HepG2 (cell line): Measurements from ENCODE around the gene FAM89B. TPM values are rescaled to one million over a fixed set of nuclear protein-coding genes. Genes with fewer than 3 reads are reported as not detected.

ENCODE experiments used
- AGO2 ChIP-seq: fragments of 200-400 bp; formaldehyde crosslinking; optimal IDR thresholded peaks from 2 replicates; pipeline ENCODE3; 2017; ENCODE audit warnings: mild to moderate bottlenecking, low read depth, low read length, moderate library complexity
- GABPB1 ChIP-seq: IDR thresholded peaks from 2 replicates; pipeline ENCODE4 v1.6.1; 2016; ENCODE audit warnings: mild to moderate bottlenecking, missing genetic modification reagents, moderate library complexity, missing compliant biosample characterization
- GATA4 ChIP-seq: sonication (generic); IDR thresholded peaks from 2 replicates; pipeline ENCODE4 v1.6.1; 2016; ENCODE audit warnings: antibody characterized with exemption, low read depth, borderline replicate concordance
- HMGA1 ChIP-seq: sonication (generic); formaldehyde crosslinking; conservative IDR thresholded peaks from 2 replicates; pipeline ENCODE4 v1.4.0; 2020; ENCODE audit warnings: missing genetic modification reagents
- HNRNPUL1 ChIP-seq: fragments of 200-400 bp; formaldehyde crosslinking; IDR thresholded peaks from 2 replicates; pipeline ENCODE4 v1.6.1; 2017; ENCODE audit warnings: low read depth, mild to moderate bottlenecking, low read length, moderate library complexity
- KDM1A ChIP-seq: IDR thresholded peaks from 2 replicates; pipeline ENCODE4 v1.6.1; 2016; ENCODE audit warnings: missing compliant biosample characterization
- MED8 ChIP-seq: sonication (generic); formaldehyde crosslinking; IDR thresholded peaks from 2 replicates; pipeline ENCODE4 v1.8.1; 2023; ENCODE audit warnings: mild to moderate bottlenecking, missing genetic modification reagents; ENCODE audit not compliant: insufficient replicate concordance
- REXO4 ChIP-seq: sonication (generic); formaldehyde crosslinking; IDR thresholded peaks from 2 replicates; pipeline ENCODE4 v1.8.0; 2022; ENCODE audit warnings: missing genetic modification reagents, mild to moderate bottlenecking, borderline replicate concordance
- SOX13 ChIP-seq, 3 experiments: fragments of 450-650 bp in 1 of 3; sonication (generic) in 1 of 3; formaldehyde crosslinking in 1 of 3; IDR thresholded peaks in 2 of 3; conservative IDR thresholded peaks in 1 of 3; 2 replicates each; pipeline versions ENCODE4 v1.5.0 to v1.6.1; 2016 to 2020; ENCODE audit warnings: antibody characterized with exemption in 1 of 3, mild to moderate bottlenecking in 1 of 3, missing compliant biosample characterization in 1 of 3, missing genetic modification reagents in 1 of 3, moderate library complexity in 1 of 3
- SRY ChIP-seq: sonication (generic); formaldehyde crosslinking; IDR thresholded peaks from 2 replicates; pipeline ENCODE4 v1.8.0; 2022; ENCODE audit warnings: mild to moderate bottlenecking, missing genetic modification reagents
- ZBTB8A ChIP-seq: sonication (generic); formaldehyde crosslinking; IDR thresholded peaks from 2 replicates; pipeline ENCODE4 v1.4.0; 2020; ENCODE audit warnings: mild to moderate bottlenecking, low read depth, missing genetic modification reagents, borderline replicate concordance
- ZFX ChIP-seq: sonication (generic); formaldehyde crosslinking; IDR thresholded peaks from 2 replicates; pipeline ENCODE4 v1.4.0; 2020; ENCODE audit warnings: mild to moderate bottlenecking, low read depth, missing genetic modification reagents, moderate library complexity
- ZNF530 ChIP-seq: sonication (generic); formaldehyde crosslinking; IDR thresholded peaks from 2 replicates; pipeline ENCODE4 v1.5.0; 2020; ENCODE audit warnings: low read depth, mild to moderate bottlenecking, missing genetic modification reagents
- ZNF761 ChIP-seq: sonication (generic); formaldehyde crosslinking; conservative IDR thresholded peaks from 2 replicates; pipeline ENCODE4 v1.4.0; 2020; ENCODE audit warnings: mild to moderate bottlenecking, missing genetic modification reagents
- ZNF766 ChIP-seq: sonication (generic); formaldehyde crosslinking; IDR thresholded peaks from 2 replicates; pipeline ENCODE4 v1.5.0; 2020; ENCODE audit warnings: missing genetic modification reagents, borderline replicate concordance
- polyA plus RNA-seq, 8 experiments: library from polyadenylated mRNA; depleted of rRNA in 3 of 8; stranded (reverse) in 7 of 8; unstranded in 1 of 8; fragments of >200 nt; fragmentation: Illumina TruSeq in 4 of 8; extraction: Trizol in 4 of 8; gene quantifications; 2 replicates each; pipeline versions ENCODE4 v1.2.1 to v1.2.3, GENCODE V29; 2011 to 2016; ENCODE audit warnings: low read depth in 4 of 8, missing spikeins in 1 of 8, mixed read lengths in 1 of 8; ENCODE audit not compliant: insufficient read depth in 1 of 8
- total RNA-seq, 5 experiments: library from RNA; depleted of rRNA; stranded (reverse); fragments of >200 nt; fragmentation: Illumina TruSeq; extraction: Trizol; gene quantifications; 2 replicates each; pipeline ENCODE4 v1.2.3, GENCODE V29; 2016; ENCODE audit warnings: low read depth in 1 of 5
- TF ChIP-seq, protein P1 (sequence below): sonication (generic); formaldehyde crosslinking; IDR thresholded peaks from 2 replicates; pipeline ENCODE4 v1.4.0; 2020; ENCODE audit warnings: missing genetic modification reagents
- TF ChIP-seq, protein P2 (sequence below): sonication (generic); formaldehyde crosslinking; IDR thresholded peaks from 2 replicates; pipeline ENCODE4 v1.4.0; 2020; ENCODE audit warnings: missing genetic modification reagents
- TF ChIP-seq, protein P3 (sequence below): sonication (generic); formaldehyde crosslinking; IDR thresholded peaks from 2 replicates; pipeline ENCODE4 v1.8.1; 2022; ENCODE audit warnings: low read depth, mild to moderate bottlenecking, missing genetic modification reagents
- TF ChIP-seq, protein P4 (sequence below): conservative IDR thresholded peaks from 2 replicates; pipeline ENCODE4 v1.6.1; 2018; ENCODE audit warnings: missing genetic modification reagents
- TF ChIP-seq, protein P5 (sequence below): sonication (generic); formaldehyde crosslinking; IDR thresholded peaks from 2 replicates; pipeline ENCODE4 v1.5.0; 2020; ENCODE audit warnings: missing genetic modification reagents

The FAM89B gene
- total and polyA plus RNA-seq, 2 of the 13 experiments (the other 11 are each of a cell fraction or from before 2014, with no cell fraction given), result 5.7 to 8.0 TPM

DNA sequence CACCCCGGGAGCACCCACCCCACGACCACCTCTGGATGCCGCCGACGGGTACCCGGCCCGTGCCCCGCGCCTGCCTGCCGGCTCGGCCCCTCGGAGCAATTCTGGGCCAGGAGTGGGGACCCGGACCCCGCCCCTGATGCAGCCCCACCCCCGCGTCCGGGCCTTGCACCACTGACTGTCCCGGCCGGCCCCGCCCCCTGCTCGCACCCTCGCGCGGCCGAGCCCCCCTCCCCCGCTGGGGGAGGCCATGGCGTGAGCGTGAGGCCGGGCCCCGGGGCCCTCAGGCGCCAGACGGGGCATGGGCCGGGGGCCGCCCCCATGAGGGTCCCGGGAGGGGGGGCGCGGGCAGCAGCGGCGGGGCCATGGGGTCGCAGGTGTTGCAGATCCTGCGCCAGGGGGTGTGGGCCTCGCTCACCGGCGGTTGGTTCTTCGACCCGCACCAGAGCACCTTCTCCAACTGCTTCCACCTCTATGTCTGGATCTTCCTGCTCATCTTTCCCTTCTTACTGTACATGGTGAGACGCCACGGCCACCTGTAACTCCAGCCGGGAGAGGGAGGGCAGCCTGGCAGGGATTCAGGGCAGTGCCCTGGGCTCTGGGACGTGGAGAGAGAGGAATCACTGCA lies 43.7 kb downstream of the FAM89B start (continued):
- TF ChIP-seq, protein P1, sequence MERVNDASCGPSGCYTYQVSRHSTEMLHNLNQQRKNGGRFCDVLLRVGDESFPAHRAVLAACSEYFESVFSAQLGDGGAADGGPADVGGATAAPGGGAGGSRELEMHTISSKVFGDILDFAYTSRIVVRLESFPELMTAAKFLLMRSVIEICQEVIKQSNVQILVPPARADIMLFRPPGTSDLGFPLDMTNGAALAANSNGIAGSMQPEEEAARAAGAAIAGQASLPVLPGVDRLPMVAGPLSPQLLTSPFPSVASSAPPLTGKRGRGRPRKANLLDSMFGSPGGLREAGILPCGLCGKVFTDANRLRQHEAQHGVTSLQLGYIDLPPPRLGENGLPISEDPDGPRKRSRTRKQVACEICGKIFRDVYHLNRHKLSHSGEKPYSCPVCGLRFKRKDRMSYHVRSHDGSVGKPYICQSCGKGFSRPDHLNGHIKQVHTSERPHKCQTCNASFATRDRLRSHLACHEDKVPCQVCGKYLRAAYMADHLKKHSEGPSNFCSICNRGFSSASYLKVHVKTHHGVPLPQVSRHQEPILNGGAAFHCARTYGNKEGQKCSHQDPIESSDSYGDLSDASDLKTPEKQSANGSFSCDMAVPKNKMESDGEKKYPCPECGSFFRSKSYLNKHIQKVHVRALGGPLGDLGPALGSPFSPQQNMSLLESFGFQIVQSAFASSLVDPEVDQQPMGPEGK (CRISPR knock-in tag), result no peak; the same call in 1 of the 2 replicates
- 0 out of 2 replicates have a peak, but pooled peaks have one; percentile 26 for TF ChIP-seq SRY (CRISPR knock-in tag)
- TF ChIP-seq REXO4, result no peak
- TF ChIP-seq, protein P2, sequence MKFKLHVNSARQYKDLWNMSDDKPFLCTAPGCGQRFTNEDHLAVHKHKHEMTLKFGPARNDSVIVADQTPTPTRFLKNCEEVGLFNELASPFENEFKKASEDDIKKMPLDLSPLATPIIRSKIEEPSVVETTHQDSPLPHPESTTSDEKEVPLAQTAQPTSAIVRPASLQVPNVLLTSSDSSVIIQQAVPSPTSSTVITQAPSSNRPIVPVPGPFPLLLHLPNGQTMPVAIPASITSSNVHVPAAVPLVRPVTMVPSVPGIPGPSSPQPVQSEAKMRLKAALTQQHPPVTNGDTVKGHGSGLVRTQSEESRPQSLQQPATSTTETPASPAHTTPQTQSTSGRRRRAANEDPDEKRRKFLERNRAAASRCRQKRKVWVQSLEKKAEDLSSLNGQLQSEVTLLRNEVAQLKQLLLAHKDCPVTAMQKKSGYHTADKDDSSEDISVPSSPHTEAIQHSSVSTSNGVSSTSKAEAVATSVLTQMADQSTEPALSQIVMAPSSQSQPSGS, result no peak
- TF ChIP-seq AGO2, result peak; percentile 88
- no peak for TF ChIP-seq HNRNPUL1
- no peak for TF ChIP-seq GABPB1
- TF ChIP-seq GATA4, result 0 out of 2 replicates have a peak, but pooled peaks have one; percentile 23
- TF ChIP-seq, protein P3, sequence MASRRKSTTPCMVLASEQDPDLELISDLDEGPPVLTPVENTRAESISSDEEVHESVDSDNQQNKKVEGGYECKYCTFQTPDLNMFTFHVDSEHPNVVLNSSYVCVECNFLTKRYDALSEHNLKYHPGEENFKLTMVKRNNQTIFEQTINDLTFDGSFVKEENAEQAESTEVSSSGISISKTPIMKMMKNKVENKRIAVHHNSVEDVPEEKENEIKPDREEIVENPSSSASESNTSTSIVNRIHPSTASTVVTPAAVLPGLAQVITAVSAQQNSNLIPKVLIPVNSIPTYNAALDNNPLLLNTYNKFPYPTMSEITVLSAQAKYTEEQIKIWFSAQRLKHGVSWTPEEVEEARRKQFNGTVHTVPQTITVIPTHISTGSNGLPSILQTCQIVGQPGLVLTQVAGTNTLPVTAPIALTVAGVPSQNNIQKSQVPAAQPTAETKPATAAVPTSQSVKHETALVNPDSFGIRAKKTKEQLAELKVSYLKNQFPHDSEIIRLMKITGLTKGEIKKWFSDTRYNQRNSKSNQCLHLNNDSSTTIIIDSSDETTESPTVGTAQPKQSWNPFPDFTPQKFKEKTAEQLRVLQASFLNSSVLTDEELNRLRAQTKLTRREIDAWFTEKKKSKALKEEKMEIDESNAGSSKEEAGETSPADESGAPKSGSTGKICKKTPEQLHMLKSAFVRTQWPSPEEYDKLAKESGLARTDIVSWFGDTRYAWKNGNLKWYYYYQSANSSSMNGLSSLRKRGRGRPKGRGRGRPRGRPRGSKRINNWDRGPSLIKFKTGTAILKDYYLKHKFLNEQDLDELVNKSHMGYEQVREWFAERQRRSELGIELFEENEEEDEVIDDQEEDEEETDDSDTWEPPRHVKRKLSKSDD (CRISPR knock-in tag), result no peak
- no peak for TF ChIP-seq ZNF761 (CRISPR knock-in tag)
- no peak for TF ChIP-seq KDM1A (CRISPR knock-in tag)
- no peak for TF ChIP-seq ZNF766 (CRISPR knock-in tag)
- TF ChIP-seq, protein P4, sequence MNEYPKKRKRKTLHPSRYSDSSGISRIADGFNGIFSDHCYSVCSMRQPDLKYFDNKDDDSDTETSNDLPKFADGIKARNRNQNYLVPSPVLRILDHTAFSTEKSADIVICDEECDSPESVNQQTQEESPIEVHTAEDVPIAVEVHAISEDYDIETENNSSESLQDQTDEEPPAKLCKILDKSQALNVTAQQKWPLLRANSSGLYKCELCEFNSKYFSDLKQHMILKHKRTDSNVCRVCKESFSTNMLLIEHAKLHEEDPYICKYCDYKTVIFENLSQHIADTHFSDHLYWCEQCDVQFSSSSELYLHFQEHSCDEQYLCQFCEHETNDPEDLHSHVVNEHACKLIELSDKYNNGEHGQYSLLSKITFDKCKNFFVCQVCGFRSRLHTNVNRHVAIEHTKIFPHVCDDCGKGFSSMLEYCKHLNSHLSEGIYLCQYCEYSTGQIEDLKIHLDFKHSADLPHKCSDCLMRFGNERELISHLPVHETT (CRISPR knock-in tag), result 0 out of 2 replicates have a peak, but pooled peaks have one; percentile 0
- TF ChIP-seq ZNF530 (CRISPR knock-in tag), result no peak
- TF ChIP-seq, protein P5, sequence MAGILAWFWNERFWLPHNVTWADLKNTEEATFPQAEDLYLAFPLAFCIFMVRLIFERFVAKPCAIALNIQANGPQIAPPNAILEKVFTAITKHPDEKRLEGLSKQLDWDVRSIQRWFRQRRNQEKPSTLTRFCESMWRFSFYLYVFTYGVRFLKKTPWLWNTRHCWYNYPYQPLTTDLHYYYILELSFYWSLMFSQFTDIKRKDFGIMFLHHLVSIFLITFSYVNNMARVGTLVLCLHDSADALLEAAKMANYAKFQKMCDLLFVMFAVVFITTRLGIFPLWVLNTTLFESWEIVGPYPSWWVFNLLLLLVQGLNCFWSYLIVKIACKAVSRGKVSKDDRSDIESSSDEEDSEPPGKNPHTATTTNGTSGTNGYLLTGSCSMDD (CRISPR knock-in tag), result no peak
- no peak for TF ChIP-seq ZBTB8A
- no peak for TF ChIP-seq HMGA1
- TF ChIP-seq SOX13 (IDR thresholded peaks at IDR 0.05), result no peak
- no peak for TF ChIP-seq SOX13 (CRISPR knock-in tag; conservative IDR thresholded peaks at IDR 0.05 in 1 of 2, IDR thresholded peaks at IDR 0.05 in 1 of 2)
- peak; percentile 55 for TF ChIP-seq ZFX (CRISPR knock-in tag)
- peak; percentile 52 for TF ChIP-seq MED8 (CRISPR knock-in tag)
